ENCODE results near the gene LRRC15. TPM values are rescaled to one million over a fixed set of nuclear protein-coding genes. Genes with fewer than 3 reads are reported as not detected.

LRRC15 gene
- total RNA-seq, 1 donor from 2014 or later: not detected

DNA sequence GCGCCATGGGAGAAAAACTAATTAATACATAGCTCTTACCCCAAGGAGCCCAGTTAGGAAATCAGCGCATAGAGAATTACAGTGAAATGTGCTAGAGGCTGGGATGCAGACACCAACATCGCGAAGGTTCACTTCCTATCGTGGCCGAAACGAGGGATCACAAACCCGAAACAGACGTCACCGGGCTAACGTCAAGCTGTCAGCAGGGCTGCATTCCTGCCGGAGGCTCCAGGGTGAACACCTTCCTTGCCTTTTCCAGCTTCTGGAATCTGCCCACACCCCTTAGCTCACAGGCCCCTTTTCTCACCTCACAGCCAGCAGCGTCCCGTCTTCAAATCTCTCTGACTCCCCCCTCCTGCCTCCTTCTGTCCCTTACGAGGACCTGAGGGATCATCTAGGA is 16.5 kb upstream of the LRRC15 start:
- DNase-seq (ENCODE audit: low read depth, low spot score): no peak

DNA sequence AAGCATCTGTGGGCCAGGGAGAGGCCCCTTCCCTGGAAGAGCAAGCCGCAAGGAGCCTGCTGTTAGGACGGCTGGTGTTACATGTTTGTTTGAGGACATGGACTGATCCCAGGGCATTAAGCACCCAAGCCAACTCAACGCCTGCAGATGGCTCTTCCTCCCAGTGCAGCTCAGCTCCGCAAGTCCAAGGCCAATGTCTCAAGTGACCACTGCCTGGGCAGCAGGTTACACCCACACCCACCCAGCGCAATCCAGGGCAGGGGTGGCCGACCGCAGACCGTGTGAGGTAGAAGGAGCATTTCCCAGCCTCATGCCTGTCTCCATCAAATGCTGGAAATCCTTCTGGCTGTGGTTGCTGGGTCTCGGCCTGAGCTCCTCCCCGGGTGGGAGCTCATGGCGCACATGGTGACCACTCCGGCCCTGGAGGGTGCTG is 15.0 kb upstream of the LRRC15 start:
- no peak for DNase-seq (ENCODE audit: low read depth, low spot score)

DNA sequence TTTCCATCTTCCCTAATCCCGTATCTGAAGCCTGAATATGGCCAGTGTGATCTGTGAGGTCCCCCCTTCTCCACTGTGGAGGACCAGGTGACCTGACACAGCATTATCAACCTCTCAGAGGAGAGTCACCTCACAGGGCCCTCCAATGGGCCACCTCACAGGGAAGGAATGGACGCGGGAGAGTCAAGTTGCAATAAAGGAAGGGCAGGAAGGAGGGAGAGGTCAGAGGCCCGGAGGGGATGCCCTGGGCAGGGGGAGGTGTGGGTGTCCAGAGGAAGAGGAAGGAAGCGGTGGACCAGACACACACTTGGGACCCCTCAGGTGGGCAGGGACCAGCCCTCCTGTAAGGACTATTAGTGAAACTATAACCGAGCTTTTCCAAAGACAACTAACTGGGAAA is 14.6 kb upstream of the LRRC15 start:
- no peak for DNase-seq (ENCODE audit: low read depth, low spot score)

DNA sequence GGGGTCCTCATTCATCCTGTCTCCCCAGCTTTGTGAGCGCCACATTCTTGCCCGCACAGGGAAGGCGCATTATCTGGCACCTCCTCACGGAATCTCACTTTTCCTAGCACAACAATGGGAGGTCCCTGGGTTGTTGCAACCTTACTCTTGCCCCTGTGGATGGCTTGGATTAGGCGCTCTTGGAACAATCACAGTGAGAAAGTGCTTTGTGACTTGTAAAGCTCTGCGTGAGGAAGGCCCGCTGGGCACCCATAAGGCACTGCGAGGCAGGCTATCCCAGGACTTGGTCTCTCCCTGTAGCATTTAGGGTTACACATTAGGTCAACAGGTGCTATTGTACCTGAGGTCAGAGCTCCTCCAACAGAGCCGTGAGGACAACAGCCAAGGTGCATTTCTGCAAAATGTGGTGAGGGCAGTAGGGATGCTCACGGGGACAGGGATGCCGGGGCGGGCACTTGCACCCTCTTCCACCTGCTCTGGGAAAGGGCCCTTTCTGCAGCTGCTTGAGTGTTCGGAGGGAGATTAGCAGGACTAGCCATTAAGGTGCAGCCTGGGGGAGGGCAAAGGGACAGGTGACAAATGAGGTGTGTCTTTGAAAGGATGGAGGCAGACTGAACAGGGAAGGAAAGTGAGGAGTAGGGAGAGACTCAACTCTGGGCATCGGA is 13.9 kb upstream of the LRRC15 start:
- DNase-seq (ENCODE audit: low read depth, low spot score): no peak

DNA sequence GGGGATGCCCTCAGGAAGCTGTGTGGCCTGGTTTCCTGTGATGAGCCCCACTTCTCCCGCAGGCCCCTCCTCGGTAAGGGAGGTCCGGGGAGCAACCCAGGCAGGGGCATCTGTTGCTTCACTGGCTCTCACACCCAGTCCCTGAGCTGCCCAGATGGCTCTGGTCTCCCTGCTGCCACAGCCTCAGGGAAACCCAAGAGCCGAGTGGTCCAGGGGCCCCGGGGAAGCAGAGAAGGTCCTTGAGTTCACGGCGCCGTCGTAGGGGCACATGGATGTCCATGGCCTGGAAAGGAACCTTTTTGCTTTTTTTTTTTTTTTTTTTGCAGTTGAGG is 13.3 kb upstream of the LRRC15 start:
- no peak for DNase-seq (ENCODE audit: low read depth, low spot score)

DNA sequence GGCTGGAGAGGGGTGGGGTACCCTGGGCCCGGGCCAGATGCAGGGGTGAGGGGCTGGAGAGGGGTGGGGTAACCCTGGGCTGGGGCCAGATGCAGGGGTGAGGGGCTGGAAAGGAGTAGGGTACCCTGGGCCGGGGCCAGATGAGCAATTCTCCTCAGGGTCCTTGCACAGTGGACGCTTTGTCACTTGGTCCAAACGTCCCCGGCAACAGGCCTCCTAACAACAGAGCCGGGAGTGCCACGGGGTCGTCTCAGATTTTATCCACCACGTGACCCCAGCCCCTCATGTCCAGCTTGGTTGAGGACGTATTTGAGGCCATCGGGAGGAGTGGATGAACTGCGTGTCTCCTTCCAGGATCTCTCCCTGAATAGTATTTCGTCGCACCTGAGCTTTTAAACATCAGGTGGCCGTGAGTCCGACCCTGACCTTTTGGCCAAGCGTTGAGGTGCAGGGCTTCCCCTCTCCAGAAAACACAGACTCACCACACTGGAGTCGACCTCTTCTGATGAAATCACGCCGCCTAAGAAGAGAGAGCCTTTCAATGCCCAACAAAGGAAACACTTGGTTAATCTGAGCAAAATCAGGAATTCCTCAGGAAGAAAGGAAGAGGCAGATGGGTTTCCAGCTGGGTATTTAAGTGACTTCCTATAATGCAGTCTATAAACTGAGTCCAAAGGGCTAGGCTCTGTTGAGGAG is 12.8 kb upstream of the LRRC15 start:
- DNase-seq (ENCODE audit: low read depth, low spot score): no peak

DNA sequence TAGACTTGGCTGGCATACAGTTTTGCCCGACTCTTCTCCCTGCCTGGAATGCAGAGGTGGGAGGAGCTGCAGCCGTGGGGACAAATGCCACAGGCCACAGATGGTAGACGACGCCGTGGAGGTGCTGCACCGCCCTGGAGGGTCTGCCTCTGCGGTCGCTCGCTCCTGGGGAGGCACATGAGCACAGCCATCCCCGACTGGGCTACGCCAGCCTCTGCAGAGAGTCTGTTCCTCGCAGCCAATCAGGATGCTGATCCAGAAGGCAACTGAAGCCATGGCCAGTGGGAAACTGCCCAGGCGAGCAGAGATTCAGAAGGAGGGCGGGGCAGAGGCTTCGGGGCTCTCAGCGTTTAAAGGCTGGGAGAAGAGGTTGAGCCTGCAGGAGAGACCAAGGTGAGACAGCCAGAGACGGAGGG is 11.9 kb upstream of the LRRC15 start:
- no peak for DNase-seq (ENCODE audit: low read depth, low spot score)

DNA sequence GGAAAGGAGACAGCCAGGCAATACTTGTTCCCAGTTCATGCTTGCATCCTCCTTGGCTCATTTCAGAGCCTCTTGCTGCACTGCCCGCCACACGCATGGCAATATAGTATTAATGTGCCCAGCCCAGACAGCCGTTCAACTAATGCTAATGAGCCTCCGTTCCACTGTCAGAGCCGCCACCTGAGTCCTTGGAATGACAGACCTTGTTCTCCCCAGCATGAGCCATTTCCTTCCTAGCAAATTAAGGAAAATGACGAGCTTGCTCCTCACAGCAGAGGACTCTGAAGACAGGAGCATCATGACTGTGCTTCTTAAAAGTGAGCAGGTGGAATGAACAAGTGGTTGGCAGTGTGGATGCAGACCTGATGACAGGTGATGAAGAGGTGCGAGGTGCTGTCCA is 10.8 kb upstream of the LRRC15 start:
- DNase-seq (ENCODE audit: low read depth, low spot score): no peak

DNA sequence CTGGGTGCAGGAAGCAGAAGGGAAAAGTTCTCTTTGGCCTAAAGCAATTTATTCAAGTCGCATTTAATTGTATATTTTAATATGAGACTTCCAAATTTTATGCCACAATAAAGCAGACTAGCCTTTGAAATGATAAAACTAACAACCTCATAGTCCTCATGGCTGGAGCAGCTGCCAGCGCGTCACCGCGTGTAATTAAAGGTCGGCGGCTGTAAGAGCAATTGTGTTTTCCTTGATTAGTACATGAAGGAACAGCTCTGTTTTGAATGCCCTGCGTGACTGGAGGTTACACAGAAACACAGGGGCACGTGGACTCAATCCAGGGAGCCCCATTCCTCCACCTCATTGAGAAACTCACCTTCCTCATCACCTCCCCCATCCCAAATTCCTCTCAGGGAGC is 10.1 kb upstream of the LRRC15 start:
- DNase-seq (ENCODE audit: low read depth, low spot score): no peak

DNA sequence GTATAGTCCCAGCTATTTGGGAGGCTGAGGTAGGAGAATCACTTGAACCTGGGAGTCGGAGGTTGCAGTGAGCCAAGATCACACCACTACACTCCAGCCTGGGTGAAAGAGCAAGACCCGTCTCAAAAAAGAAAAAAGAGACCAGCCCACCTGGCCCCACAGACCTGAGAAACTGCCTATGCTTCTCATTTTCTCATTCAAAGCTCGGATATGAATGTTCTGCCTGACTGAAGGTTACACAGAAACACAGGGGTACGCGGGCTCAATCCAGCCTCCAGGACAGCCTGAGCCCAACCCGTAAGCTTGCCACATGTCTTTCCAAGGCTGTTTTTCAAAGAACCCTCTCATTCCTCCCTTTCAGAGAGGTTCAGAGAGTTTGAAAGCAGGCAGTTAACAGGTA is 9.7 kb upstream of the LRRC15 start:
- no peak for DNase-seq (ENCODE audit: low read depth, low spot score)

DNA sequence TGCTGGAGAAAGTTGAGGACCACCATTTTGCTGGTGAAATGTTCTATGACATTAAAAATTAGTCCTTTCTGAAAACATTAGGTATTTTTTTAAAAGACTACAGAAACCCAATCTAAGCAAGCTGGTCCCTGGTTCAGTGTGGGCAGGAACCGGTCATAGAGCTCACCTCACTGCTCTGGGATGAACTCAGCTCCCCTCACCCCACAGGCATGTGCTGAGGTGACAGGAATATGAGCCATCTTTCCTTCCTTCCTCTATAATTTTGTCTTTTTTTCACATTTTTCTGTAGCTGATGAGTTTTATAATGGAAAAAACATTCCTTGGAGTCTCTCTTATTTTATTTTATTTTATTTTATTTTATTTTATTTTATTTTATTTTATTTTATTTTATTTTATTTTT is 8.2 kb upstream of the LRRC15 start:
- DNase-seq (ENCODE audit: low read depth, low spot score): no peak

DNA sequence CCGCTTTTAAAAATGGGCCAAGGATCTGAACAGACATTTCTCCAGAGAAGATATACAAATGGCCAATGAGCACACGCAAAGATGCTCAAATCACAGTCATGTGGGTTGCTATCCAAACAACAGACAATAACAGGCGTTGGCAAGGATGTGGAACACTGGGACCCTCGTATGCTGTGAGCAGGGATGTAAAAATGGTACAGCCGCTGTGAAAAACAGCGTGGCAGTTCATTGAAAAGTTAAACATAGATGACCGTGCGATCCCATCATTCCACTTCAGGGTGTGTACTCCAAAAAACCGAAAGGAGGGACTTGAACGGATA is 6.7 kb upstream of the LRRC15 start:
- no peak for DNase-seq (ENCODE audit: low read depth, low spot score)

DNA sequence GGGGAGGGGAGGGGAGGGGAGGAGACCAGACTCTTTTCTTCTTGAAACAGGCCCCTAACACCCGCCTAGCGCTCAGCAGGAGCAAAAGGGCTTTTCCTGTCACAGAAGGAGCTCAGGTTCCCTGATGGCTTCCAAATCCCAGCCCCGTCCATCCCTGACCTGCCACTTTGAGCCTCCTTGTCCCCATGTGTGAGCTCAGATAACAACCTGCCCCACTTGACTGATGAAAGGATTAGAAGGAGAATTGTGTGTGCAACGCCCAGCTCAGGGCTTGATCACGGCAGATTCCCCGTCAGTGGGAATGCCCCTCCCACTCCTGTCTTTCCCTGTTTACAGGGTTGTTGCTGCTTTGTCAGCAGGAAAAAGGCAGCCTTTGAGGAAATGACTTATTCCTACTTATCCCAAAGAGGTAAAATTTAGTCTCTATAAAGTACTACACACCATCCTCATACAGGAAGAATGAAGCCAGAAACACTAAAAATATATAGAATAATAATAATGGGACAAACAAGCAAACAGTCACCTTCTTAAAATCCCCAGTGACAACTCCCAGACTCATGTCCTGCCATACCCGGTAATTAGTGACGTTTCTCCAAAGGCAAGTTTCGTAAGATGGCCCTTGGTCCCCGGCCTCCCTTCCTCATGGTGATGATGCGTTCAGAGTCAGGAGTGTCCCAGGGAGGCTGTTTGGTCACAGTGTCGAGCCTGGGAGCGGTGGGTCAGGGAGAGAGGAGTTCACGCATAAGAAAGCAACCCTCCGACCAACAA is 6.1 kb upstream of the LRRC15 start:
- peak; percentile 24 for DNase-seq (ENCODE audit: low read depth, low spot score)

DNA sequence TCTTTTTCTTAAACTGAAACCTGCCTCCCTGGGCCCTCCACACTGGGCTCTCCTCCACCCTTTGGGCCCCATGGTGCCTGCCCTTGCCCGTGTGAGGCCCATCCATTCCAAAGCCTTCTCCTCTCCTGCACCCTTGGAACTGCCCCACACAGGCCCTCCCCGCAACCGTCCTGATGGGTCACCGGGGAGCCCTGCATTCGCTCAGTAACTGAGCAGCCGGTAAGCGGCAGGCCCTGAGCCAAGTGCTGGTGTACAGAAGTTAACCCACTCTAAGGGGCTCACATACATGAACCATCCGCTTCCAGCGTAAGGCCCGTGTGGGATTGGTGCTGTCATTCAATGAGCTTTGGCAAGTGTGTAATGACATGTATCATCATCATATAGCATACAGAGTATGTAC is 5.4 kb upstream of the LRRC15 start:
- DNase-seq (ENCODE audit: low read depth, low spot score): no peak

DNA sequence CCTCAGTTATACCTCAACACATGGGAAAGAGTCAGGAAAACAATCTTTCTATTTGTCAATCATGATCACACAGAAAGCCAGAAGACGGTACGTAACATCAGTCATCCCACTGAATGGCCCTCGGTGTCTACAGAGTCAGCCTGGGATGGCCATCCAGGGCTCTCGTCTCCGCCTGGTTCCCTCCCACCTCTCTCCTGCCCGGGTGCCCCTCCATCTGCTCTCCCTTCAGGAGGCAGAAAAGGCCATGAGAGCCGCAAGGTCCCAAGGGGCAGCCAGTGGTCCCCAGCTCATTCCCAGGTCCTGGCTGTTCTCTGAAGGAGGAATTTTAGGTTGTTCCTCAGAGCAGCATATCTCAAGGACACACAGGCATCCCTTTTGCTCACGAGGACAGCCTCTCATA is 4.4 kb upstream of the LRRC15 start:
- no peak for DNase-seq (ENCODE audit: low read depth, low spot score)

DNA sequence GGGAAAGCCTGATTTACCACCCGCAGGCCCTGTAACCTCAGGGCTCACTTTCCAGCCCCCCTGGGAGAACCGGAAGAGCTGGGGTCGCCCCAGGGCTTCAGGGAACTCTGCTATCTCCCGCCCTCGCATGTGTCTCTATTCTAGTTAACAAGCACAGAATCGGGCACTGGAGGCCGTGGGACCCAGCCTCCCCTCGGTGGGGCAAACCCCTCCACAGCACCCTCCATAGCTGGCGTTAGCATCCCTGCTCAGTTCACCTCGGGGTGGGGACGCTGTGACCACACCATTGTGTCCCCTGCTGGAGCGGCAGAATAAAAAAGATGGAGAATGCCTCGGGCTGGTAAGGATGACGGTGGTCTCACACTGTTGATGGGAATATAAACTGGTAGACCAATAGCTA is 3.5 kb upstream of the LRRC15 start:
- no peak for DNase-seq (ENCODE audit: low read depth, low spot score)

DNA sequence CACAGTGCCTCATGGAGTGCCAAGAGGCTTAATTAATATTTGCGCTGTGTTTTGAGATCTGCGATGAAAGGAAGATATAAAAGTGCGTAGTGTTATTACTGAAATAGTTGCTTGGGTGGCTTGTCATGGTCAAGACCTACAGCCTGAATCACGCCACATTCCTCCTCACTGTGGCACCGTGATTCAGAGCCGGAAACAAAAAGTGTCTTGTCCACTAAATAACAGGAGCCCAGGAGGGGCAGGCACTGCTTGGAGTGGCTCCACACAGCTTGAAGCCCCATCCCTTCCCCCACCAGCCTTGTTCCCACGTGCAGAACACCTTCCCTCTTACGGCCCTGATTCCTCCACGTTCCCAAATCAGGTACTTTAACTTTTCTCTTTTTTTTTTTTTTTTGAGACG is 1.2 kb upstream of the LRRC15 start:
- DNase-seq (ENCODE audit: low read depth, low spot score): no peak

DNA sequence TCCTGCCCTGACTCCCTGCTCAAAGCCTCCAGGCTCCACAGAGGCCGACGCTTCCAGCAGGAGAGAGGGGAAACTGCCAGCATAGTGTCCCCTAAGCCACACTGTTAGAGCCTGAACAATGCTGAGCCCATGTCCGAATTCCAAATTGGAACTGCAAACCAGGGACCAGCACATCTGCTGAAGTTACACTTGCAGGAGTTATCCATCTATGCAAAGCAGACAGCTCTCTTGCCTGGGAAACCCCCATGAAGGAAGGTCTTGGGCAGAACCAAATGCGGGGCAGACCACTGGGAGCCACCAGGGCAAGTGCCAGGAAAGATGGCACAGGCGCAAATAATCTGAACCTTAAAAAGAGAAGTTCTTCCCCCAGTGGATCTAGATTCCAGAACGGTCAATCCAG is 625 bp downstream of the LRRC15 start:
- DNase-seq (ENCODE audit: low read depth, low spot score): no peak

DNA sequence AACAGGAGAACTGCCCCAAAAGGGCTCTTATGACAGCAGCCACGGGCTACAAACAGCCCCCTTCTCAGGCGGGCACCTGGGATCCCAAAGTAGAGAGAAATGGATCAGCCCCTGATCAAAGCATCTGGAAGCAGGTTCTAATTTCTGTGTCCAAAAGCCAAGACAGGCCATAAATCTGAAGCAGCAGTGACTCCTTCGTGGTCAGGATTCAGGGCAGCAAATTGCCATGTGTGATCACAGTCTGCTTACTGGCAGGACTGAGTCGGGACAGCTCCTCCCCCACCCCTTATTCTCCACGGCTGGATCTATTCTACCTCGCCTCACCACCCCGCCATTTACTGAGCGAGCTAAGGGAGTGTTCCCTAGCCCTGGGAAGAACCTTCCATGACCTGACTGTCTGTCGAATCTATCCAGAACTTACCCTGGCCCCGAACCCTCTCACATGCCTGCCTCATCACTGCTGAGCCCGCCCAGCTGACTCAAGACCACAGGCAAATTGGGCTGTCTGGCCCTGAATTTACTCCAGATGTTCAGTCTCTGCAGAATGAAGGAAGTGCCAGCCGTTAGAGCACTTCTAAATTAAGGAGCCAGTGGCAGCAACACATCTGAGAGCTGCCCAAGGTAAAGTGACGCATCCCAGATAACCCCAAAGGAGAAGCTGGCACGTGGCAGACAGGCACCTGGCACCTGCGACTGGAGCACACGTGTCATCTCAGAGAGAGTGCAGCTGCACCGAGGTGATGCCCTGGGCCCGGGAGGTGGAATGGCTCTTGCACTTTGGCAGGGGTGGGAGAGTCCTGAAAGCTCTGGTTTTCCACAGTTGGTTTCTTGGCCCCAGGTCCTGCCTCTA is 1.3 kb downstream of the LRRC15 start:
- DNase-seq (ENCODE audit: low read depth, low spot score): no peak

DNA sequence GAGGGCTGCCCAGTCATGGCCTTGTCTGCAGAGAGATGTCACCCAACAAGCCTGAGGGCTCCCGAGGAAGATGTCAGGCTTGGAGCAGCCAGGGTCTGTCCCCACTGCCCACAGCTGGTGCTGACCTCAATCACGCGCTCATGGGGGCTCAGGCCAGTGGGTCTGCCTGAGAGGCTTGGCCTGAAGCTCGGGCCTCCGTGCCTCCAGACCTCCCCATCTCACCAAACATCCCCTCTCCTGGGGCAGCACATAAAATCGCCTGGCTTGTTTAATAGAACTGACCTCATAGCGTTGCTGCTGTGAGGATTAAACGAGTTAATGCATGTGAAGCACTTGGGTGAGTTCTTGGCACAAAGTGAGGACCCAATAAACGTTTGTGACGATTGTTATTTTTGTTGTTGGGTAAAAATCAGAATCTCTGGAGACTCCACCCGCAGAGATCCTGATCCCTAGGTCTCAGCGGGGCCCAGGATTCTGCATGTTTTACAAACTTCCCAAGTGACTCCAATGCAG is 3.5 kb downstream of the LRRC15 start:
- no peak for DNase-seq (ENCODE audit: low read depth, low spot score)

DNA sequence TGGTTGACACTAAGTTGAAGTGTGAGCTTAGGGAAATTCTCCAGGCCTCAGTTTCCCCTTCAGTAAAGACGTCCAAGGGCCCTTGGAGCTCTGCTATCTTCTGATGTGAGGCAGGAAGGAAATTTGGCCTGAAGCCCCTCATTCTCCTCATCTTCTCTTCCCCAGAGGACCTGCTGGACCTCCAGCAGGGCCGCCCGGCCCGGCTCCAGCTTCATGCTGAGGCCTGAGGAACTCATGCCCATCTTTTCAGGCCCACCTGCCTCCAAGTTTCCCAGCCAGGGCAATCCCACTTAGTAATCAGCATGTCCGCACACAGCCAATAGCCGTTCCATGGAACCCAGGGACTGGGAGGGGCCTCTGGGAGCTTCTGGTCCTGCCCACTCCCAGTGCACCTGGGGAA is 4.0 kb downstream of the LRRC15 start:
- no peak for DNase-seq (ENCODE audit: low read depth, low spot score)

Data from pulmonary artery endothelial cell (primary cell).